Adipocyte (in vitro differentiated cells): ENCODE data around the gene DMD.

Source experiments
- DNase-seq: peaks from one replicate; pipeline ENCODE4 v3.0.0-alpha.2; 2015; ENCODE audit warnings: low read depth
- H3K27me3 ChIP-seq: replicated peaks from 2 replicates; pipeline ENCODE4 v1.7.0; 2013; ENCODE audit warnings: mild to moderate bottlenecking, low read length, moderate library complexity; ENCODE audit not compliant: control insufficient read depth, insufficient read depth
- H3K36me3 ChIP-seq: 2 replicates; pipeline ENCODE4 v1.7.0; 2013; ENCODE audit warnings: low read length, mild to moderate bottlenecking, moderate library complexity; ENCODE audit not compliant: control insufficient read depth, insufficient read depth, severe bottlenecking
- H3K4me1 ChIP-seq: 2 replicates; pipeline ENCODE4 v1.7.0; 2013; ENCODE audit warnings: mild to moderate bottlenecking, low read length, moderate library complexity; ENCODE audit not compliant: control insufficient read depth, insufficient read depth
- H3K4me3 ChIP-seq: 2 replicates; pipeline ENCODE4 v1.7.0; 2013; ENCODE audit warnings: mild to moderate bottlenecking, low read length, moderate library complexity
- H3K9ac ChIP-seq: 2 replicates; pipeline ENCODE4 v1.7.0; 2013; ENCODE audit warnings: mild to moderate bottlenecking, low read length, moderate library complexity
- H3K9me3 ChIP-seq: 2 replicates; pipeline ENCODE4 v1.7.0; 2013; ENCODE audit warnings: mild to moderate bottlenecking, low read length, moderate library complexity; ENCODE audit not compliant: control insufficient read depth

The DMD gene

GRCh38 chrX:32933548-32933947 is 277.8 kb downstream of the DMD start:
- no peaks in the 10 kb centered on the region for H3K9me3 ChIP-seq
- no peaks in the 10 kb centered on the region for H3K27me3 ChIP-seq
- H3K4me1 ChIP-seq, result no peaks in the 10 kb centered on the region
- no peak overlapping the region for H3K9ac ChIP-seq
- H3K4me3 ChIP-seq, result no peak overlapping the region
- H3K36me3 ChIP-seq, result no peaks in the 10 kb centered on the region
- no peak for DNase-seq

- no peak for DNase-seq
- Histone ChIP-seq H3K9ac (no peak overlapping the region), H3K36me3 (no peaks in the 10 kb centered on the region), H3K4me1 (no peaks in the 10 kb centered on the region), H3K9me3 (no peaks in the 10 kb centered on the region), H3K27me3 (no peaks in the 10 kb centered on the region), H3K4me3 (no peak overlapping the region)
Measured at GRCh38 chrX:32929040-32929439, 282.3 kb downstream of the DMD start.

GRCh38 chrX:32896088-32896487 is 315.3 kb downstream of the DMD start:
- DNase-seq, result no peak
- Histone ChIP-seq H3K9ac (no peak overlapping the region), H3K4me1 (no peaks in the 10 kb centered on the region), H3K27me3 (peaks cover 3% of the 10 kb centered on the region), H3K36me3 (no peaks in the 10 kb centered on the region), H3K9me3 (no peaks in the 10 kb centered on the region), H3K4me3 (no peak overlapping the region)

- no peak for DNase-seq
- Histone ChIP-seq H3K4me1 (no peaks in the 10 kb centered on the region), H3K27me3 (peaks cover 3% of the 10 kb centered on the region), H3K36me3 (no peaks in the 10 kb centered on the region), H3K9me3 (no peaks in the 10 kb centered on the region), H3K9ac (no peak overlapping the region), H3K4me3 (no peak overlapping the region)
Measured at GRCh38 chrX:32894679-32895078, 316.7 kb downstream of the DMD start.

GRCh38 chrX:32893751-32894150 is 317.6 kb downstream of the DMD start:
- DNase-seq, result no peak
- Histone ChIP-seq H3K27me3 (peaks cover 3% of the 10 kb centered on the region), H3K9me3 (no peaks in the 10 kb centered on the region), H3K36me3 (no peaks in the 10 kb centered on the region), H3K4me3 (no peak overlapping the region), H3K9ac (no peak overlapping the region), H3K4me1 (no peaks in the 10 kb centered on the region)

GRCh38 chrX:32877592-32877991 is 333.8 kb downstream of the DMD start:
- Histone ChIP-seq H3K4me3 (no peak overlapping the region), H3K9ac (no peak overlapping the region), H3K36me3 (no peaks in the 10 kb centered on the region), H3K9me3 (no peaks in the 10 kb centered on the region), H3K4me1 (no peaks in the 10 kb centered on the region), H3K27me3 (no peaks in the 10 kb centered on the region)
- no peak for DNase-seq

- Histone ChIP-seq H3K4me3 (no peak overlapping the region), H3K27me3 (no peaks in the 10 kb centered on the region), H3K9ac (no peak overlapping the region), H3K36me3 (no peaks in the 10 kb centered on the region), H3K9me3 (no peaks in the 10 kb centered on the region), H3K4me1 (no peaks in the 10 kb centered on the region)
- no peak for DNase-seq
Measured at GRCh38 chrX:32874839-32875238, 336.5 kb downstream of the DMD start.

GRCh38 chrX:32873786-32874185 is 337.6 kb downstream of the DMD start:
- no peak overlapping the region for H3K4me3 ChIP-seq
- no peaks in the 10 kb centered on the region for H3K36me3 ChIP-seq
- H3K9me3 ChIP-seq, result no peaks in the 10 kb centered on the region
- H3K27me3 ChIP-seq, result no peaks in the 10 kb centered on the region
- H3K9ac ChIP-seq, result no peak overlapping the region
- H3K4me1 ChIP-seq, result no peaks in the 10 kb centered on the region
- DNase-seq, result no peak

GRCh38 chrX:32871636-32872035 is 339.7 kb downstream of the DMD start:
- no peak overlapping the region for H3K9ac ChIP-seq
- no peaks in the 10 kb centered on the region for H3K36me3 ChIP-seq
- no peaks in the 10 kb centered on the region for H3K27me3 ChIP-seq
- no peak overlapping the region for H3K4me3 ChIP-seq
- no peak for DNase-seq
- H3K4me1 ChIP-seq, result no peaks in the 10 kb centered on the region
- no peaks in the 10 kb centered on the region for H3K9me3 ChIP-seq

- Histone ChIP-seq H3K9ac (no peak overlapping the region), H3K9me3 (no peaks in the 10 kb centered on the region), H3K4me3 (no peak overlapping the region), H3K36me3 (no peaks in the 10 kb centered on the region), H3K27me3 (no peaks in the 10 kb centered on the region), H3K4me1 (no peaks in the 10 kb centered on the region)
- DNase-seq, result no peak
Measured at GRCh38 chrX:32868524-32868895, 342.8 kb downstream of the DMD start.

GRCh38 chrX:32867781-32868523 is 343.4 kb downstream of the DMD start:
- no peak for DNase-seq
- Histone ChIP-seq H3K9ac (no peak overlapping the region), H3K4me1 (no peaks in the 10 kb centered on the region), H3K9me3 (no peaks in the 10 kb centered on the region), H3K36me3 (no peaks in the 10 kb centered on the region), H3K4me3 (no peak overlapping the region), H3K27me3 (no peaks in the 10 kb centered on the region)

- H3K9ac ChIP-seq, result no peak overlapping the region
- H3K27me3 ChIP-seq, result no peaks in the 10 kb centered on the region
- H3K9me3 ChIP-seq, result no peaks in the 10 kb centered on the region
- DNase-seq, result no peak
- H3K4me3 ChIP-seq, result no peak overlapping the region
- H3K36me3 ChIP-seq, result no peaks in the 10 kb centered on the region
- H3K4me1 ChIP-seq, result no peaks in the 10 kb centered on the region
Measured at GRCh38 chrX:32852203-32852602, 359.1 kb downstream of the DMD start.
